Neural progenitor cell (in vitro differentiated cells): ENCODE results near the gene MMP17.

Source experiments
- CTCF ChIP-seq: fragments of 200-600 bp; sonication (generic); IDR thresholded peaks from 2 replicates; pipeline ENCODE4 v1.5.1; 2017; ENCODE audit warnings: antibody characterized with exemption, mild to moderate bottlenecking
- EZH2 ChIP-seq: fragments of 200-600 bp; sonication (generic); IDR thresholded peaks from 2 replicates; pipeline ENCODE4 v1.6.1; 2017; ENCODE audit warnings: antibody characterized with exemption, mild to moderate bottlenecking, moderate library complexity

- TF ChIP-seq CTCF (no peak), EZH2 (no peak)
Observed at GRCh38 chr12:131806674-131807073, 21.5 kb upstream of the MMP17 start.
